ENCODE measurements around the gene AP4M1. TPM values are rescaled to one million over a fixed set of nuclear protein-coding genes. Genes with fewer than 3 reads are reported as not detected.

AP4M1 gene
- total RNA-seq, 1 experiment from 2014 or later, result 25.1 TPM

- Histone ChIP-seq H3K4me1 (ENCODE audit: insufficient read depth, low read length, poor library complexity, severe bottlenecking) (no peaks in the 10 kb centered on the region), H3K36me3 (ENCODE audit: insufficient read depth, low read length, poor library complexity, severe bottlenecking) (peaks cover 35% of the 10 kb centered on the region), H3K27ac (ENCODE audit: low read depth, low read length, poor library complexity, severe bottlenecking) (no peak overlapping the region), H3K27me3 (replicated peaks; ENCODE audit: insufficient read depth, low read depth, low read length, poor library complexity) (no peaks in the 10 kb centered on the region), H3K9me3 (ENCODE audit: low read depth, low read length, poor library complexity, severe bottlenecking) (no peaks in the 10 kb centered on the region), H3K4me3 (ENCODE audit: low read depth, low read length, poor library complexity, severe bottlenecking) (no peak overlapping the region)
- intact Hi-C loops (cut with micrococcal nuclease; ENCODE audit: unreplicated experiment), result no loop called here
- CTCF ChIA-PET, result no interaction called here
- DNase-seq (ENCODE audit: low spot score), result no peak
- POLR2A ChIA-PET (ENCODE audit: low non-redundant PET), result no interaction called here
- TF ChIP-seq EZH2 (IDR thresholded peaks at IDR 0.05; ENCODE audit: borderline replicate concordance, low read depth, low read length, poor library complexity, severe bottlenecking) (no peak), CTCF (conservative IDR thresholded peaks at IDR 0.05; ENCODE audit: low read depth, low read length) (no peak)
- BruUV-seq (replicated peaks), result no TSS peak
Measured at GRCh38 chr7:100064162-100064561, 37.3 kb upstream of the AP4M1 start.

DNA sequence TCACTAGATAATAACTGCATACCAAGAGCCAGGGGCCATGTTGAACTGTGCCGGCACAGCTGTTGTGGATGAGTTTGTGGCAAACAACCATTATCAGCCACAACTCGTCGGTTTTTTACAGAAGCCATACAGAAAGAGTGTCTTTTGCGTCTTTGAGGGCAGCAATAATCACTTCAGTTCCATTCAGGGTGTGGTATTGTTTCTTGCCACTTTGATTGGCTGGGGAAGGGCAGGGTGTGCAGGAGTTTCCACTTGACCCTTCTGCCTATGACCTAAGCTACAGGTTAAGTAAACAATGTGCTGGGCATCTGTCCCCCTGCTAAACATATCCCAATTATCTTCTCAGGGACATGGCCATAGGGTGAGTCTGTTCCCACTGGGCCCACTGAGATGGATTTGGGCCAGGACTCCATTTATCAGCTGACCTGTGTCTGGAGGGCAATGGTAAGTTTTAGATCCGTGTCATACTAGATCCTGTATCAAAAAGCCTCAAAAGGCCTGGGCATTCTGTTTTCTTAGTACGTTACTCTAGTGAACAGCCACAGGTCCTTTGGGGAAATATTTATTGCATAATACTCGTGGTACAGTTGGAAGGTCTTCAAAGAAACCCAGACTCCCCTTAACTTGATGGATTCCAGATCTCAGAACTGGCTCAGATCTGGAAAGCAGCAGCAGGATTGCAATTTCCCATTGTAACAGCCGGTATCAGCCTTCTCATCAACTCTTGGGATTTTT lies 35.8 kb upstream of the AP4M1 start:
- no peaks in the 10 kb centered on the region for H3K27me3 ChIP-seq (replicated peaks; ENCODE audit: insufficient read depth, low read depth, low read length, poor library complexity)
- no peaks in the 10 kb centered on the region for H3K4me1 ChIP-seq (ENCODE audit: insufficient read depth, low read length, poor library complexity, severe bottlenecking)
- POLR2A ChIA-PET (ENCODE audit: low non-redundant PET), result no interaction called here
- no peak overlapping the region for H3K27ac ChIP-seq (ENCODE audit: low read depth, low read length, poor library complexity, severe bottlenecking)
- H3K36me3 ChIP-seq (ENCODE audit: insufficient read depth, low read length, poor library complexity, severe bottlenecking), result peaks cover 46% of the 10 kb centered on the region
- intact Hi-C loops (cut with micrococcal nuclease; ENCODE audit: unreplicated experiment), result no loop called here
- DNase-seq (ENCODE audit: low spot score), result no peak
- TF ChIP-seq CTCF (conservative IDR thresholded peaks at IDR 0.05; ENCODE audit: low read depth, low read length) (no peak), EZH2 (IDR thresholded peaks at IDR 0.05; ENCODE audit: borderline replicate concordance, low read depth, low read length, poor library complexity, severe bottlenecking) (no peak)
- TSS peak; percentile 1 for BruUV-seq (replicated peaks)
- CTCF ChIA-PET, result no interaction called here
- peaks cover 12% of the 10 kb centered on the region for H3K9me3 ChIP-seq (ENCODE audit: low read depth, low read length, poor library complexity, severe bottlenecking)
- H3K4me3 ChIP-seq (ENCODE audit: low read depth, low read length, poor library complexity, severe bottlenecking), result no peak overlapping the region

DNA sequence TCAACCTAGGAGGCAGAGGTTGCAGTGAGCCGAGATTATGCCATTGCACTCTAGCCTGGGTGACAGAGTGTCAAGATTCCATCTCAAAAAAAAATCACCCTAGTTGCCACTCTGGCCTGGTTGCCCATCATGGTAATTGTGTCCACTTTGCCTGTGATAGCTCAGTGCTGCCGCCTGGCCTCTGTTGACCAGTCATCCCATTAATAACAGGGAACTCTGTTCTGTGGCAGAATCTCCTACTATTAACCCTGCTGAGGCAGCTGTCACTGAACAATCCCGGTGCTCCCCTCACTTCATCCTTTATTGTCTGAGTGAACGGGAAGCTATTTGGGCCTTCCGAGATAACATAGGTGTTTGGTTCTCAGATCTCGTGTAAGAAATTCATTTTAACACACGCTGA lies 34.5 kb upstream of the AP4M1 start:
- no TSS peak for BruUV-seq (replicated peaks)
- no peak for DNase-seq (ENCODE audit: low spot score)
- no peak overlapping the region for H3K4me3 ChIP-seq (ENCODE audit: low read depth, low read length, poor library complexity, severe bottlenecking)
- H3K36me3 ChIP-seq (ENCODE audit: insufficient read depth, low read length, poor library complexity, severe bottlenecking), result peaks cover 52% of the 10 kb centered on the region
- ChIA-PET CTCF (no interaction called here), POLR2A (ENCODE audit: low non-redundant PET) (no interaction called here)
- no peaks in the 10 kb centered on the region for H3K27me3 ChIP-seq (replicated peaks; ENCODE audit: insufficient read depth, low read depth, low read length, poor library complexity)
- no peaks in the 10 kb centered on the region for H3K4me1 ChIP-seq (ENCODE audit: insufficient read depth, low read length, poor library complexity, severe bottlenecking)
- intact Hi-C loops (cut with micrococcal nuclease; ENCODE audit: unreplicated experiment), result no loop called here
- peaks cover 25% of the 10 kb centered on the region for H3K9me3 ChIP-seq (ENCODE audit: low read depth, low read length, poor library complexity, severe bottlenecking)
- TF ChIP-seq EZH2 (IDR thresholded peaks at IDR 0.05; ENCODE audit: borderline replicate concordance, low read depth, low read length, poor library complexity, severe bottlenecking), result no peak
- TF ChIP-seq CTCF (conservative IDR thresholded peaks at IDR 0.05; ENCODE audit: low read depth, low read length), result no peak
- H3K27ac ChIP-seq (ENCODE audit: low read depth, low read length, poor library complexity, severe bottlenecking), result no peak overlapping the region
